CD14-positive monocyte (primary cell): ENCODE results near the gene MRPL34. TPM values are rescaled to one million over a fixed set of nuclear protein-coding genes. Genes with fewer than 3 reads are reported as not detected.

Source experiments
- DNase-seq, 3 donors: peaks; one replicate each; pipeline ENCODE4 v3.0.0-alpha.2; 2011 to 2022
- H2AFZ ChIP-seq: 2 replicates; pipeline ENCODE4 v1.6.0; 2012; ENCODE audit warnings: mild to moderate bottlenecking, low read depth, low read length, inconsistent platforms; ENCODE audit not compliant: insufficient read depth, poor library complexity, severe bottlenecking
- H3K27ac ChIP-seq, 2 donors: 1 replicate in 1 of 2; 2 replicates in 1 of 2; pipeline ENCODE4 v1.5.1; 2012 to 2013; ENCODE audit warnings: low read length in 2 of 2, control low read depth in 1 of 2, inconsistent platforms in 1 of 2, low read depth in 1 of 2, mild to moderate bottlenecking in 1 of 2
- H3K27me3 ChIP-seq, 2 donors: one replicate each; pipeline versions ENCODE4 v1.6.0 to v1.6.1; 2011 to 2013; ENCODE audit warnings: low read length in 2 of 2; ENCODE audit not compliant: control insufficient read depth in 2 of 2, insufficient read depth in 2 of 2
- H3K36me3 ChIP-seq, 2 donors: replicated peaks in 1 of 2; 1 replicate in 1 of 2; 2 replicates in 1 of 2; pipeline versions ENCODE4 v1.5.1 to v1.6.1; 2012 to 2013; ENCODE audit warnings: low read length in 2 of 2, control low read depth in 1 of 2, inconsistent platforms in 1 of 2, mild to moderate bottlenecking in 1 of 2; ENCODE audit not compliant: insufficient read depth in 2 of 2, control insufficient read depth in 1 of 2
- H3K4me1 ChIP-seq, 2 donors: 1 replicate in 1 of 2; 2 replicates in 1 of 2; pipeline versions ENCODE4 v1.5.1 to v1.6.1; 2012 to 2013; ENCODE audit warnings: low read length in 2 of 2, control low read depth in 1 of 2, inconsistent platforms in 1 of 2, mild to moderate bottlenecking in 1 of 2, moderate library complexity in 1 of 2; ENCODE audit not compliant: insufficient read depth in 2 of 2, control insufficient read depth in 1 of 2
- H3K4me2 ChIP-seq: replicated peaks from 2 replicates; pipeline ENCODE3; 2012; ENCODE audit warnings: low read length, moderate library complexity, mild to moderate bottlenecking; ENCODE audit not compliant: poor library complexity, severe bottlenecking; ENCODE audit errors: extremely low read depth
- H3K4me3 ChIP-seq, 3 experiments: fragments of 200-600 bp in 1 of 3; sonication (generic) in 1 of 3; replicated peaks in 1 of 3; 1 replicate in 2 of 3; 2 replicates in 1 of 3; pipeline ENCODE4 v1.5.1; 2011 to 2013; ENCODE audit warnings: low read length in 3 of 3, mild to moderate bottlenecking in 3 of 3, control low read depth in 2 of 3, low read depth in 2 of 3, inconsistent platforms in 1 of 3, moderate library complexity in 1 of 3
- H3K79me2 ChIP-seq: 2 replicates; pipeline ENCODE4 v1.6.0; 2012; ENCODE audit warnings: mild to moderate bottlenecking, control low read depth, inconsistent platforms, low read length, moderate library complexity; ENCODE audit not compliant: insufficient read depth
- H3K9ac ChIP-seq: 2 replicates; pipeline ENCODE4 v1.6.0; 2017; ENCODE audit warnings: low read length, mild to moderate bottlenecking; ENCODE audit not compliant: insufficient read depth, poor library complexity, severe bottlenecking
- H3K9me3 ChIP-seq, 2 donors: replicated peaks in 1 of 2; 1 replicate in 1 of 2; 2 replicates in 1 of 2; pipeline versions ENCODE4 v1.5.1 to v1.6.1; 2012 to 2013; ENCODE audit warnings: low read length in 2 of 2, control low read depth in 1 of 2; ENCODE audit not compliant: control insufficient read depth in 1 of 2, insufficient read depth in 1 of 2
- H4K20me1 ChIP-seq: 2 replicates; pipeline ENCODE4 v1.6.0; 2012; ENCODE audit warnings: mild to moderate bottlenecking, low read length, control low read depth, moderate library complexity; ENCODE audit not compliant: insufficient read depth
- H3K27ac Mint-ChIP-seq, 7 donors: one replicate each; pipeline ENCODE4 v1.8.0; 2020; ENCODE audit warnings: mild to moderate bottlenecking in 7 of 7, mixed read lengths in 7 of 7, moderate library complexity in 6 of 7, inconsistent platforms in 2 of 7
- H3K27me3 Mint-ChIP-seq, 3 donors: one replicate each; pipeline ENCODE4 v1.8.0; 2021 to 2022; ENCODE audit warnings: low read depth in 3 of 3, mild to moderate bottlenecking in 3 of 3, mixed read lengths in 3 of 3, moderate library complexity in 3 of 3, inconsistent platforms in 1 of 3
- H3K36me3 Mint-ChIP-seq, 2 donors: one replicate each; pipeline ENCODE4 v1.8.0; 2020; ENCODE audit warnings: mixed read lengths in 2 of 2, inconsistent platforms in 1 of 2, mild to moderate bottlenecking in 1 of 2
- H3K4me1 Mint-ChIP-seq: one replicate; pipeline ENCODE4 v1.8.0; 2020; ENCODE audit warnings: mild to moderate bottlenecking, mixed read lengths
- H3K4me3 Mint-ChIP-seq, 2 donors: one replicate each; pipeline ENCODE4 v1.8.0; 2020; ENCODE audit warnings: mild to moderate bottlenecking in 2 of 2, mixed read lengths in 2 of 2, moderate library complexity in 1 of 2
- H3K9me3 Mint-ChIP-seq, 7 donors: one replicate each; pipeline ENCODE4 v1.8.0; 2020 to 2022; ENCODE audit warnings: mixed read lengths in 7 of 7, mild to moderate bottlenecking in 6 of 7, moderate library complexity in 6 of 7, inconsistent platforms in 2 of 7
- CTCF ChIP-seq: fragments of 200-600 bp; IDR thresholded peaks from one replicate; pipeline ENCODE4 v1.8.0; 2022; ENCODE audit warnings: antibody characterized with exemption, mild to moderate bottlenecking
- WGBS: methylation state at CpG from one replicate; pipeline ENCODE4 v1.1.5; 2013; ENCODE audit warnings: missing lambda C conversion rate; ENCODE audit not compliant: insufficient coverage; 5-methylcytosine and 5-hydroxymethylcytosine counted together
- intact Hi-C, 2 donors: fragments of 100-400 bp; cut with micrococcal nuclease; formaldehyde crosslinking; loops; one replicate each; pipeline versions ENCODE4 v1.15.0 to v1.15.1; 2023
- polyA plus RNA-seq, 3 donors: library from polyadenylated mRNA; depleted of rRNA in 1 of 3; unstranded in 2 of 3; stranded (reverse) in 1 of 3; fragments of 300-500 nt in 2 of 3; fragments of >200 nt in 1 of 3; fragmentation: Illumina TruSeq in 2 of 3; gene quantifications; 1 replicate in 2 of 3; 2 replicates in 1 of 3; pipeline ENCODE4 v1.2.3, GENCODE V29; 2012 to 2021

MRPL34 gene
- polyA plus RNA-seq, 3 donors: 13.2 to 208 (median 155) TPM

GRCh38 chr19:17289489-17289888, 16.2 kb upstream of the MRPL34 start:
- no peak for TF ChIP-seq CTCF
- WGBS: 27% methylated on average over 12 of the region's 22 CpGs
- Histone ChIP-seq H3K4me1 (peaks cover 12 to 15% of the 10 kb centered on the region in 2 donors), H3K79me2 (no peaks in the 10 kb centered on the region), H3K9me3 (no peaks in the 10 kb centered on the region), H2AFZ (no peak overlapping the region), H3K27ac (no peak overlapping the region), H3K36me3 (peaks cover 6 to 21% of the 10 kb centered on the region in 2 donors), H3K9ac (no peak overlapping the region), H3K4me2 (peak overlapping the region; percentile 25), H3K27me3 (no peaks in the 10 kb centered on the region), H3K4me3 (no peak overlapping the region), H4K20me1 (no peaks in the 10 kb centered on the region)
- H3K4me1 Mint-ChIP-seq: peaks cover 9% of the 10 kb centered on the region
- peaks cover 0 to under 1% (median 0%) of the 10 kb centered on the region in 7 donors for H3K9me3 Mint-ChIP-seq
- H3K27me3 Mint-ChIP-seq: peaks cover 0 to 10% (median 0%) of the 10 kb centered on the region in 3 donors
- peaks cover 9 to 34% of the 10 kb centered on the region in 2 donors for H3K36me3 Mint-ChIP-seq
- DNase-seq: peak; percentile 55 to 80 (median 71)
- no peak overlapping the region for H3K27ac Mint-ChIP-seq
- H3K4me3 Mint-ChIP-seq: no peak overlapping the region
- intact Hi-C loops: no loop called here

DNA sequence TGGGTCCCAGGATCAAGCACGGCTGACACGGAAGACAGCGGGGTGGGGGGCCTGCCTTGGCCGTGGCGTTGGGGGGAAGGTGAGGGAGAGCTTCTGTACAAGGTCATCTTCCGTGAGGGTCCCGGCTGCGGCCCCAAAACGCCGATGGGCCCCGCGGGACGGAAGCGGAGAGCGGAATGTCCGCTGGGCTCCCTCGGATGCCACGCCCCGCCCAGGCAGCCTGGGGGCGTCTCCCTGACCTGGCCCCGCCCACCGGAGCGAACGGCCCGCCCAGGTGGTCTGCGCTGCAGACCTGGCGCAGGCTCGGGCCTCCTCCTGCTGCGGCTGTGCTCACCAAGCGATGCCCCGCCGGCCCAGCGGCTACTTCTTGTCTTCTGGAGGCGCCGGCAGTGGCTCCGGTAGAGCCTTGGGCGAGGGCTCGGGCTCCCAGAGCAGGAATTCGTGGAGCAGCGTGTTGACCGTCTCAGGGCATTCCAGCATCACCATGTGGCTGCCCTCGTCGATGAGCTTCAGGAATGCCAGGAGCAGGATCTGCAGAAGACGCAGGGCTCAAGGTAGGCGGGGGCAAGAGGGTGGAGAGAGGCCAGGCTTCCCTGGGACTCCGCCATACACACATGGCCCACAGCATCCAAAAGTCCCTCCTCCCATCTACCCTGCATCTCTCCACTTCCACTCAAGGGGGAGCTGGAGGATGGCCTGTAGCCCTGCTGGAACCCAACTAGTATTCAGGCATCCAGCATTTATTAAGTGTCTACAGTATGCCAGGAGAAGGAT, 13.2 kb upstream of the MRPL34 start:
- H3K4me3 ChIP-seq: peak overlapping the region; percentile 51 to 89 (median 61)
- Mint-ChIP-seq H3K27ac (peak overlapping the region; percentile 46 to 84 (median 76)), H3K9me3 (peaks cover 0 to 3% (median 0%) of the 10 kb centered on the region in 7 donors), H3K4me1 (peaks cover 9% of the 10 kb centered on the region), H3K36me3 (peaks cover 7 to 26% of the 10 kb centered on the region in 2 donors), H3K27me3 (peaks cover 0 to 10% (median 0%) of the 10 kb centered on the region in 3 donors), H3K4me3 (peak overlapping the region; percentile 81 to 89)
- intact Hi-C loops: loop anchor here (5.0 to 10.0 kb wide), 2 partner anchors 92 to 95 kb away; no protein-coding TSS in a partner anchor
- peak overlapping the region in 1 of 2 donors; percentile 61 for H3K27ac ChIP-seq
- peak overlapping the region; percentile 83 for H3K4me2 ChIP-seq
- peaks cover 11 to 14% of the 10 kb centered on the region in 2 donors for H3K36me3 ChIP-seq
- no peaks in the 10 kb centered on the region for H3K9me3 ChIP-seq
- peaks cover 12 to 15% of the 10 kb centered on the region in 2 donors for H3K4me1 ChIP-seq
- peak overlapping the region; percentile 65 for H3K9ac ChIP-seq
- H3K27me3 ChIP-seq: no peaks in the 10 kb centered on the region
- peaks cover 2% of the 10 kb centered on the region for H3K79me2 ChIP-seq
- TF ChIP-seq CTCF: peak; percentile 85
- WGBS: 3% methylated on average over 41 of the region's 46 CpGs
- H2AFZ ChIP-seq: peak overlapping the region; percentile 98
- DNase-seq: peak; percentile 74 to 78 (median 76)
- no peaks in the 10 kb centered on the region for H4K20me1 ChIP-seq
